MM.1S (cell line): ENCODE data around the gene PSMD11.

Experiments
- DNase-seq: peaks from one replicate; pipeline ENCODE4 v3.0.0-alpha.2; 2015
- H2AFZ ChIP-seq: fragments of 300-600 bp; sonication (generic); 2 replicates; pipeline ENCODE4 v1.6.0; 2016; ENCODE audit warnings: antibody characterized with exemption, low read length
- H3F3A ChIP-seq: fragments of 300-600 bp; sonication (generic); 2 replicates; pipeline ENCODE4 v1.6.1; 2016; ENCODE audit warnings: mild to moderate bottlenecking, antibody characterized with exemption, low read length, moderate library complexity, mixed read lengths; ENCODE audit not compliant: insufficient read depth
- H3K27ac ChIP-seq: fragments of 300-600 bp; sonication (generic); 2 replicates; pipeline ENCODE4 v1.5.1; 2016; ENCODE audit warnings: mild to moderate bottlenecking, low read length
- H3K27me3 ChIP-seq: fragments of 300-600 bp; sonication (generic); replicated peaks from 2 replicates; pipeline ENCODE4 v1.6.0; 2016; ENCODE audit warnings: low read length; ENCODE audit not compliant: insufficient read depth
- H3K36me3 ChIP-seq: fragments of 300-600 bp; sonication (generic); replicated peaks from 2 replicates; pipeline ENCODE4 v1.6.1; 2016; ENCODE audit warnings: mild to moderate bottlenecking, low read length, mixed read lengths; ENCODE audit not compliant: insufficient read depth
- H3K4me1 ChIP-seq: fragments of 300-600 bp; sonication (generic); 2 replicates; pipeline ENCODE4 v1.6.1; 2016; ENCODE audit warnings: low read length, mixed read lengths
- H3K4me2 ChIP-seq: fragments of 300-600 bp; sonication (generic); 2 replicates; pipeline ENCODE4 v1.6.0; 2016; ENCODE audit warnings: low read depth, low read length
- H3K4me3 ChIP-seq: fragments of 300-600 bp; sonication (generic); 2 replicates; pipeline ENCODE4 v1.5.1; 2016; ENCODE audit warnings: low read length, mixed read lengths
- H3K79me2 ChIP-seq: fragments of 300-600 bp; sonication (generic); 2 replicates; pipeline ENCODE4 v1.6.1; 2016; ENCODE audit warnings: mixed run types, low read length, mixed read lengths
- H3K9ac ChIP-seq: fragments of 300-600 bp; sonication (generic); 2 replicates; pipeline ENCODE4 v1.6.1; 2016; ENCODE audit warnings: low read length, mixed read lengths
- H3K9me2 ChIP-seq: fragments of 300-600 bp; sonication (generic); replicated peaks from 2 replicates; pipeline ENCODE4 v1.6.1; 2016; ENCODE audit warnings: mild to moderate bottlenecking, low read length, mixed read lengths; ENCODE audit not compliant: insufficient read depth
- H3K9me3 ChIP-seq: fragments of 300-600 bp; sonication (generic); replicated peaks from 2 replicates; pipeline ENCODE4 v1.6.1; 2016; ENCODE audit warnings: mild to moderate bottlenecking, low read length, mixed read lengths; ENCODE audit not compliant: insufficient read depth
- H4K20me1 ChIP-seq: fragments of 300-600 bp; sonication (generic); 2 replicates; pipeline ENCODE4 v1.6.1; 2016; ENCODE audit warnings: mild to moderate bottlenecking, low read length, moderate library complexity, mixed read lengths; ENCODE audit not compliant: insufficient read depth
- EZH2 ChIP-seq: fragments of 300-600 bp; sonication (generic); optimal IDR thresholded peaks from 2 replicates; pipeline ENCODE3; 2017; ENCODE audit warnings: low read depth, mild to moderate bottlenecking, antibody characterized with exemption, low read length, mixed read lengths
- EZH2phosphoT487 ChIP-seq: fragments of 300-600 bp; sonication (generic); IDR thresholded peaks from 2 replicates; pipeline ENCODE4 v1.6.1; 2018; ENCODE audit warnings: antibody characterized with exemption, low read length
- TF ChIP-seq, protein P1 (sequence below): fragments of 300-600 bp; sonication (generic); IDR thresholded peaks from 2 replicates; pipeline ENCODE4 v1.5.1; 2016; ENCODE audit warnings: antibody characterized with exemption, low read length, mixed read lengths

The PSMD11 gene

DNA sequence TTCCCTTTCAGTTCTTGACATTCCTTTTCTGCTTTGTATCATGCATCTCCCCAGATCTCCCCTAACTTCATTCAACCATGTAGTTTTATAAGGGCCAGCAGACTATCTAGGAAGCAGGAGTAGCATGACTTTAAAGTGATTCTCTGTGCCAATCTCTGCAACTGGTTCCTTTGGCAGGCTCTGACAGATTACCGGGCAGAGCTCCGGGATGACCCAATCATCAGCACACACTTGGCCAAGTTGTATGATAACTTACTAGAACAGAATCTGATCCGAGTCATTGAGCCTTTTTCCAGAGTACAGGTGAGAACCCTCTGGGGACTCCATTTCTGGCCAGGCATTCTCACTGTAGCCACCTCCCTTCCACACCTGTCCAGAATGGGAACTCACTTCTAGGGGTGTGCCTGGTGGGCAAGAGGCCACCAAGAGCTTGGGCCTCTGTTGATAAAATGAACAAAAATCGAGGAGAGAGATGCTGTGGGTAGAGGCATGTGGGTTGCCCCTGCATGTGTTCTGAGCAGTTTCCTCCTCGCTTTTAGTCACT lies 34.8 kb downstream of the PSMD11 start:
- Histone ChIP-seq H3K4me2 (no peak overlapping the region), H3K27me3 (no peaks in the 10 kb centered on the region), H3K27ac (no peak overlapping the region), H3K9me3 (no peaks in the 10 kb centered on the region), H3K4me3 (no peak overlapping the region), H3K9ac (no peak overlapping the region), H3K4me1 (peaks cover 38% of the 10 kb centered on the region), H4K20me1 (no peaks in the 10 kb centered on the region), H3K9me2 (no peaks in the 10 kb centered on the region), H2AFZ (no peak overlapping the region), H3F3A (peaks cover 35% of the 10 kb centered on the region), H3K36me3 (peaks cover 24% of the 10 kb centered on the region; the same call in 1 of the 2 replicates), H3K79me2 (0 out of 2 replicates have a peak, but pooled peaks cover 11% of the 10 kb centered on the region)
- no peak for DNase-seq
- TF ChIP-seq EZH2 = no peak
- TF ChIP-seq, protein P1, sequence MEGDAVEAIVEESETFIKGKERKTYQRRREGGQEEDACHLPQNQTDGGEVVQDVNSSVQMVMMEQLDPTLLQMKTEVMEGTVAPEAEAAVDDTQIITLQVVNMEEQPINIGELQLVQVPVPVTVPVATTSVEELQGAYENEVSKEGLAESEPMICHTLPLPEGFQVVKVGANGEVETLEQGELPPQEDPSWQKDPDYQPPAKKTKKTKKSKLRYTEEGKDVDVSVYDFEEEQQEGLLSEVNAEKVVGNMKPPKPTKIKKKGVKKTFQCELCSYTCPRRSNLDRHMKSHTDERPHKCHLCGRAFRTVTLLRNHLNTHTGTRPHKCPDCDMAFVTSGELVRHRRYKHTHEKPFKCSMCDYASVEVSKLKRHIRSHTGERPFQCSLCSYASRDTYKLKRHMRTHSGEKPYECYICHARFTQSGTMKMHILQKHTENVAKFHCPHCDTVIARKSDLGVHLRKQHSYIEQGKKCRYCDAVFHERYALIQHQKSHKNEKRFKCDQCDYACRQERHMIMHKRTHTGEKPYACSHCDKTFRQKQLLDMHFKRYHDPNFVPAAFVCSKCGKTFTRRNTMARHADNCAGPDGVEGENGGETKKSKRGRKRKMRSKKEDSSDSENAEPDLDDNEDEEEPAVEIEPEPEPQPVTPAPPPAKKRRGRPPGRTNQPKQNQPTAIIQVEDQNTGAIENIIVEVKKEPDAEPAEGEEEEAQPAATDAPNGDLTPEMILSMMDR = no peak
- TF ChIP-seq EZH2phosphoT487 = no peak

DNA sequence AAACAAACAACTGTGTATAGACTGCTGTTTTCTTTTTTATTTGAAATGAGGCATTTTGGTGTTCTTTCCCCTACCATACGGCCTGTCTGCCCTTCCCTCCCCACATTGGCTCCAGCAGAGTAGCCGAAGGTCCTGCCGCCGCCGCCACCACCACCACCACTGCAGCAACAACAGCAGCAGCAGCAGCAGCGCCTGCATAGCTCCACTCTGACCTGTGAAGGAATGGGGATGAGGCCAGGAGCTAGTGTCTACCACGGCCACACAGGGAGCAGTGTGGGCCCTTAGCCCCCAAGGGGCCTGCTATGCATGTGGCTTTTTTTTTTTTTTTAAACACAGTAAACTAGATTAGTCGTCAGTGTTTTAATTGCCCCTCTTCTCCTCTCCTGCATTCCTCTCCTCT lies 36.9 kb downstream of the PSMD11 start:
- H3K4me1 ChIP-seq = peaks cover 44% of the 10 kb centered on the region
- H4K20me1 ChIP-seq = no peaks in the 10 kb centered on the region
- H3K4me3 ChIP-seq = no peak overlapping the region
- H3K9me3 ChIP-seq = no peaks in the 10 kb centered on the region
- 0 out of 2 replicates have a peak, but pooled peaks cover 6% of the 10 kb centered on the region for H3K79me2 ChIP-seq
- H3K27me3 ChIP-seq = no peaks in the 10 kb centered on the region
- H3K36me3 ChIP-seq = peaks cover 10% of the 10 kb centered on the region; the same call in 1 of the 2 replicates
- H3K27ac ChIP-seq = peak overlapping the region; percentile 85; the same call in 1 of the 2 replicates
- H3F3A ChIP-seq = peaks cover 46% of the 10 kb centered on the region
- H3K9me2 ChIP-seq = no peaks in the 10 kb centered on the region
- peak overlapping the region; percentile 25; the same call in 1 of the 2 replicates for H3K9ac ChIP-seq
- TF ChIP-seq, protein P1 = no peak
- TF ChIP-seq EZH2phosphoT487 = no peak
- TF ChIP-seq EZH2 = no peak
- no peak overlapping the region for H2AFZ ChIP-seq
- no peak overlapping the region for H3K4me2 ChIP-seq
- no peak for DNase-seq

DNA sequence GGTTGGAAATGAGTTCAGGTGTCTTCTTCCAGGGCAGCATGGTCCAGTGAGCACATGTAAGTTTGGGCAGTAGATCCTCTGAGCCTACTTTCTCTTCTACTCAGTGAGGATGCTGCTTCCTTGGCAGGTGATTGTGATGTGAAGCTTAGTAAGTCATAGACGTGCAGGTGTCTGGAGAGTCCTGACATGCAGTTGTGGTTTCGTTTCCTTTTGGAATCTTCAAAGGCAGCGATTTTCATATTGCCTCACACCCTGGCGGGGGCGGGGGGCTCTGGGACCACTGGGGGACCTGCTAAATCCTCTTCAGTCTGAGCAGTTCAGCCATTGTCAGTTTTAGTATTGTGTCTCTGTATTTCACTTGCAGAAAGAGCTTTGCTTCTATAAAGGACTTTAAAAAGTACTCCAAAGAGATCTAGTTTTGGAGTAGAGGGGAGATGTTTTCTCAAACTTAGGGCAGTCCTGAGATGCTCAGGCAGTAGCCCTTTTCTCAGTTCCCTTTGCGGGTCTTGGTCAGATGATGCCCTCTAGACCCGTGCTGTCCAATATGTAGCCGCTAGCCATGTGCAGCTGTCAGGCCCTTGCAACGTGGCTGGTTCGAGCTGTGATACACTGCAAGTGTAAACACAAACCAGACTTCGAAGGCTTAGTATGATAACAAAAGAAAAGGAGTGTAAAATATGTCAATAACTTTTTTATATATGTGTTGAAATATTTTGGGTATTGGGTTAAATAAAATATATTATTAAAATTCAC lies 38.4 kb downstream of the PSMD11 start:
- H3K4me2 ChIP-seq = peak overlapping the region; percentile 25
- peak; percentile 79 for DNase-seq
- no peak for TF ChIP-seq EZH2phosphoT487
- H3K36me3 ChIP-seq = peaks cover 4% of the 10 kb centered on the region; the same call in 1 of the 2 replicates
- H3K9me3 ChIP-seq = no peaks in the 10 kb centered on the region
- no peak overlapping the region for H3K4me3 ChIP-seq
- H3K9ac ChIP-seq = peak overlapping the region; percentile 25
- peaks cover 44% of the 10 kb centered on the region for H3K4me1 ChIP-seq
- H4K20me1 ChIP-seq = no peaks in the 10 kb centered on the region
- no peaks in the 10 kb centered on the region for H3K9me2 ChIP-seq
- peak overlapping the region; percentile 85 for H3K27ac ChIP-seq
- no peak overlapping the region for H2AFZ ChIP-seq
- peaks cover 46% of the 10 kb centered on the region for H3F3A ChIP-seq
- 0 out of 2 replicates have a peak, but pooled peaks cover 5% of the 10 kb centered on the region for H3K79me2 ChIP-seq
- H3K27me3 ChIP-seq = no peaks in the 10 kb centered on the region
